CD14-positive monocyte (primary cell): ENCODE measurements around the gene OR1D5. TPM values are rescaled to one million over a fixed set of nuclear protein-coding genes. Genes with fewer than 3 reads are reported as not detected.
A peak's percentile ranks its signal among the peaks of the same experiment; 100 is the strongest.

Source experiments
- DNase-seq, 3 donors: peaks; one replicate each; pipeline ENCODE4 v3.0.0-alpha.2; 2011 to 2022
- H2AFZ ChIP-seq: 2 replicates; pipeline ENCODE4 v1.6.0; 2012; ENCODE audit warnings: mild to moderate bottlenecking, low read depth, low read length, inconsistent platforms; ENCODE audit not compliant: insufficient read depth, poor library complexity, severe bottlenecking
- H3K27ac ChIP-seq, 2 donors: 1 replicate in 1 of 2; 2 replicates in 1 of 2; pipeline ENCODE4 v1.5.1; 2012 to 2013; ENCODE audit warnings: low read length in 2 of 2, control low read depth in 1 of 2, inconsistent platforms in 1 of 2, low read depth in 1 of 2, mild to moderate bottlenecking in 1 of 2
- H3K27me3 ChIP-seq, 2 donors: one replicate each; pipeline versions ENCODE4 v1.6.0 to v1.6.1; 2011 to 2013; ENCODE audit warnings: low read length in 2 of 2; ENCODE audit not compliant: control insufficient read depth in 2 of 2, insufficient read depth in 2 of 2
- H3K36me3 ChIP-seq, 2 donors: replicated peaks in 1 of 2; 1 replicate in 1 of 2; 2 replicates in 1 of 2; pipeline versions ENCODE4 v1.5.1 to v1.6.1; 2012 to 2013; ENCODE audit warnings: low read length in 2 of 2, control low read depth in 1 of 2, inconsistent platforms in 1 of 2, mild to moderate bottlenecking in 1 of 2; ENCODE audit not compliant: insufficient read depth in 2 of 2, control insufficient read depth in 1 of 2
- H3K4me1 ChIP-seq, 2 donors: 1 replicate in 1 of 2; 2 replicates in 1 of 2; pipeline versions ENCODE4 v1.5.1 to v1.6.1; 2012 to 2013; ENCODE audit warnings: low read length in 2 of 2, control low read depth in 1 of 2, inconsistent platforms in 1 of 2, mild to moderate bottlenecking in 1 of 2, moderate library complexity in 1 of 2; ENCODE audit not compliant: insufficient read depth in 2 of 2, control insufficient read depth in 1 of 2
- H3K4me2 ChIP-seq: replicated peaks from 2 replicates; pipeline ENCODE3; 2012; ENCODE audit warnings: low read length, moderate library complexity, mild to moderate bottlenecking; ENCODE audit not compliant: poor library complexity, severe bottlenecking; ENCODE audit errors: extremely low read depth
- H3K4me3 ChIP-seq, 3 experiments: fragments of 200-600 bp in 1 of 3; sonication (generic) in 1 of 3; replicated peaks in 1 of 3; 1 replicate in 2 of 3; 2 replicates in 1 of 3; pipeline ENCODE4 v1.5.1; 2011 to 2013; ENCODE audit warnings: low read length in 3 of 3, mild to moderate bottlenecking in 3 of 3, control low read depth in 2 of 3, low read depth in 2 of 3, inconsistent platforms in 1 of 3, moderate library complexity in 1 of 3
- H3K79me2 ChIP-seq: 2 replicates; pipeline ENCODE4 v1.6.0; 2012; ENCODE audit warnings: mild to moderate bottlenecking, control low read depth, inconsistent platforms, low read length, moderate library complexity; ENCODE audit not compliant: insufficient read depth
- H3K9ac ChIP-seq: 2 replicates; pipeline ENCODE4 v1.6.0; 2017; ENCODE audit warnings: low read length, mild to moderate bottlenecking; ENCODE audit not compliant: insufficient read depth, poor library complexity, severe bottlenecking
- H3K9me3 ChIP-seq, 2 donors: replicated peaks in 1 of 2; 1 replicate in 1 of 2; 2 replicates in 1 of 2; pipeline versions ENCODE4 v1.5.1 to v1.6.1; 2012 to 2013; ENCODE audit warnings: low read length in 2 of 2, control low read depth in 1 of 2; ENCODE audit not compliant: control insufficient read depth in 1 of 2, insufficient read depth in 1 of 2
- H4K20me1 ChIP-seq: 2 replicates; pipeline ENCODE4 v1.6.0; 2012; ENCODE audit warnings: mild to moderate bottlenecking, low read length, control low read depth, moderate library complexity; ENCODE audit not compliant: insufficient read depth
- H3K27ac Mint-ChIP-seq, 7 donors: one replicate each; pipeline ENCODE4 v1.8.0; 2020; ENCODE audit warnings: mild to moderate bottlenecking in 7 of 7, mixed read lengths in 7 of 7, moderate library complexity in 6 of 7, inconsistent platforms in 2 of 7
- H3K27me3 Mint-ChIP-seq, 3 donors: one replicate each; pipeline ENCODE4 v1.8.0; 2021 to 2022; ENCODE audit warnings: low read depth in 3 of 3, mild to moderate bottlenecking in 3 of 3, mixed read lengths in 3 of 3, moderate library complexity in 3 of 3, inconsistent platforms in 1 of 3
- H3K36me3 Mint-ChIP-seq, 2 donors: one replicate each; pipeline ENCODE4 v1.8.0; 2020; ENCODE audit warnings: mixed read lengths in 2 of 2, inconsistent platforms in 1 of 2, mild to moderate bottlenecking in 1 of 2
- H3K4me1 Mint-ChIP-seq: one replicate; pipeline ENCODE4 v1.8.0; 2020; ENCODE audit warnings: mild to moderate bottlenecking, mixed read lengths
- H3K4me3 Mint-ChIP-seq, 2 donors: one replicate each; pipeline ENCODE4 v1.8.0; 2020; ENCODE audit warnings: mild to moderate bottlenecking in 2 of 2, mixed read lengths in 2 of 2, moderate library complexity in 1 of 2
- H3K9me3 Mint-ChIP-seq, 7 donors: one replicate each; pipeline ENCODE4 v1.8.0; 2020 to 2022; ENCODE audit warnings: mixed read lengths in 7 of 7, mild to moderate bottlenecking in 6 of 7, moderate library complexity in 6 of 7, inconsistent platforms in 2 of 7
- WGBS: methylation state at CpG from one replicate; pipeline ENCODE4 v1.1.5; 2013; ENCODE audit warnings: missing lambda C conversion rate; ENCODE audit not compliant: insufficient coverage; 5-methylcytosine and 5-hydroxymethylcytosine counted together
- intact Hi-C, 2 donors: fragments of 100-400 bp; cut with micrococcal nuclease; formaldehyde crosslinking; loops; one replicate each; pipeline versions ENCODE4 v1.15.0 to v1.15.1; 2023
- polyA plus RNA-seq, 3 donors: library from polyadenylated mRNA; depleted of rRNA in 1 of 3; unstranded in 2 of 3; stranded (reverse) in 1 of 3; fragments of 300-500 nt in 2 of 3; fragments of >200 nt in 1 of 3; fragmentation: Illumina TruSeq in 2 of 3; gene quantifications; 1 replicate in 2 of 3; 2 replicates in 1 of 3; pipeline ENCODE4 v1.2.3, GENCODE V29; 2012 to 2021
- TF ChIP-seq, protein P1 (sequence below): fragments of 200-600 bp; IDR thresholded peaks from one replicate; pipeline ENCODE4 v1.8.0; 2022; ENCODE audit warnings: antibody characterized with exemption, mild to moderate bottlenecking

OR1D5 gene
- polyA plus RNA-seq, 3 donors, result not detected

DNA sequence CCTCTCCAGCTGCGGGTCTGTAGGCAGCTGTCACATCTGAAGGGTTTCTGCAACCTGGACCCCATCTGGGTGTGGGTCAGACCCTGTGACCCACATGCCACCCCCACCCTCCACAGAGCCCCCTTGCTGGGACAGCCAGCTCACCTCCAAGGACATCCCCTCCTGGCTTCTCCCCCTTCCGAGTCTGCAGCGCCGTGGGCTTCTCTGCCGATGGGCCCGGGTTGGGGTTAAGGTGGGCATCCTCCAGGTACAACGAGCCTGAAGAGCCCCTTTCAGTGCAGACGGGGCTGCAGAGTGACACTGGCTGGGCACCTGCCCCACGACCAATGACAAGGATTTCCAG is 28.9 kb downstream of the OR1D5 start:
- Histone ChIP-seq H3K27me3 (no peaks in the 10 kb centered on the region), H3K27ac (no peak overlapping the region), H3K4me2 (no peak overlapping the region), H3K36me3 (peaks cover 31 to 52% of the 10 kb centered on the region in 2 donors), H3K4me3 (no peak overlapping the region), H3K9ac (no peak overlapping the region), H3K9me3 (no peaks in the 10 kb centered on the region), H2AFZ (no peak overlapping the region), H3K4me1 (peaks cover 14 to 19% of the 10 kb centered on the region in 2 donors), H3K79me2 (no peaks in the 10 kb centered on the region), H4K20me1 (peaks cover 23% of the 10 kb centered on the region)
- Mint-ChIP-seq H3K27me3 (peaks cover 0 to 3% (median 0%) of the 10 kb centered on the region in 3 donors), H3K36me3 (peaks cover 41 to 53% of the 10 kb centered on the region in 2 donors), H3K4me3 (no peak overlapping the region), H3K27ac (no peak overlapping the region), H3K4me1 (peaks cover 19% of the 10 kb centered on the region), H3K9me3 (no peaks in the 10 kb centered on the region)
- intact Hi-C loops, result no loop called here
- no peak for DNase-seq
- 88% methylated on average over 7 of the region's 9 CpGs for WGBS
- TF ChIP-seq, protein P1, sequence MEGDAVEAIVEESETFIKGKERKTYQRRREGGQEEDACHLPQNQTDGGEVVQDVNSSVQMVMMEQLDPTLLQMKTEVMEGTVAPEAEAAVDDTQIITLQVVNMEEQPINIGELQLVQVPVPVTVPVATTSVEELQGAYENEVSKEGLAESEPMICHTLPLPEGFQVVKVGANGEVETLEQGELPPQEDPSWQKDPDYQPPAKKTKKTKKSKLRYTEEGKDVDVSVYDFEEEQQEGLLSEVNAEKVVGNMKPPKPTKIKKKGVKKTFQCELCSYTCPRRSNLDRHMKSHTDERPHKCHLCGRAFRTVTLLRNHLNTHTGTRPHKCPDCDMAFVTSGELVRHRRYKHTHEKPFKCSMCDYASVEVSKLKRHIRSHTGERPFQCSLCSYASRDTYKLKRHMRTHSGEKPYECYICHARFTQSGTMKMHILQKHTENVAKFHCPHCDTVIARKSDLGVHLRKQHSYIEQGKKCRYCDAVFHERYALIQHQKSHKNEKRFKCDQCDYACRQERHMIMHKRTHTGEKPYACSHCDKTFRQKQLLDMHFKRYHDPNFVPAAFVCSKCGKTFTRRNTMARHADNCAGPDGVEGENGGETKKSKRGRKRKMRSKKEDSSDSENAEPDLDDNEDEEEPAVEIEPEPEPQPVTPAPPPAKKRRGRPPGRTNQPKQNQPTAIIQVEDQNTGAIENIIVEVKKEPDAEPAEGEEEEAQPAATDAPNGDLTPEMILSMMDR, result no peak

DNA sequence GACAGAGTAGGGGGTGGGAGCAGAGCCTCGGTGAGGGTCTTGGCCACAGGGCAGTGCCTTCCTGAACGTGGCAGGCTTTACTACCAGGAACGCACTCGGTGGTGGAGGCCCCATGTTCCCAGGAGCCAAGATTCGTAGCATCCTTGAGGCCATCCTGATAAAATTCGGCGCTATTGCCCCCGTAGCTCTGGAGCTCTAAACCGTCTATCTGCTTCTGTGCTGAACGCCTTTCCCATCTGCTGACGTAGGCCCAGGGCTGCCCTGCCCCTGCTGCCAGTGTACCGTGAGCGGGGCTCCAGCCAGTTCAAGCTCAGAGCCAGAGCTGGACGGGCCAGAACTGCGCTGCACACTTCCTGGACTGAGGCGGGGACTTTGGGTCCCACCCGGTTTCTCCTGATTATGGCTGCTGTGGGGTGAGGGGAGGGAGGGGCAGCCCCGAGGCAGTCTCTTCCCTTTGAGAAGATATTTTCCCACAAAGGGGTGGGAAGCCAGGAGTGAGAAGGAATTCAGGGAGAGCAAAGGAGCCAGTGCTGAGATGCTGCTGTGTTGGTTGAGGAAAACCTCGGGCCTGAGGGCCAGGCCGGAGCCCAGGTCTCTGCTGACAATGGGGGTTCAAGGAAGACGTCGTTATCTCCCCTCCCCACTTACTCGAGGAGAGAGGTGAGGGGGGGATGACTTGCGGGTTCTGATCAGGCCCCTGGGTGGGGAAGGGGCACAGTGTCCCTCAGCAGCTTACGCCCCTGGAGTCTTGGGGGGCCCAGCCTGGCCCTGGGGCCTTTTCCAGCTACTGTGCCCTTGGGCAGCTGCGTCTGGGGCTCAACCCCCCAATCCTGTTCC is 29.4 kb downstream of the OR1D5 start:
- H3K27ac ChIP-seq, result no peak overlapping the region
- Mint-ChIP-seq H3K36me3 (peaks cover 47 to 59% of the 10 kb centered on the region in 2 donors), H3K27me3 (peaks cover 0 to 3% (median 0%) of the 10 kb centered on the region in 3 donors), H3K4me1 (peaks cover 19% of the 10 kb centered on the region), H3K9me3 (no peaks in the 10 kb centered on the region), H3K4me3 (no peak overlapping the region), H3K27ac (peak overlapping the region in 4 of 7 donors; percentile 11 to 63 (median 40))
- H3K4me1 ChIP-seq, result peaks cover 11 to 19% of the 10 kb centered on the region in 2 donors
- no peak overlapping the region for H3K4me3 ChIP-seq
- WGBS, result 97% methylated on average over 15 of the region's 26 CpGs
- peaks cover 37 to 58% of the 10 kb centered on the region in 2 donors for H3K36me3 ChIP-seq
- intact Hi-C loops, result no loop called here
- H4K20me1 ChIP-seq, result peaks cover 29% of the 10 kb centered on the region
- no peaks in the 10 kb centered on the region for H3K9me3 ChIP-seq
- H3K79me2 ChIP-seq, result no peaks in the 10 kb centered on the region
- TF ChIP-seq, protein P1, result no peak
- DNase-seq, result no peak
- H2AFZ ChIP-seq, result no peak overlapping the region
- H3K4me2 ChIP-seq, result no peak overlapping the region
- no peaks in the 10 kb centered on the region for H3K27me3 ChIP-seq
- no peak overlapping the region for H3K9ac ChIP-seq
